K562 (cell line): Measurements from ENCODE around the gene ACRBP. TPM values are rescaled to one million over a fixed set of nuclear protein-coding genes. Genes with fewer than 3 reads are reported as not detected.

Experiments
- ATAC-seq: fragments of 200-7000 bp; cut with Tn5 transposase; 3 replicates; pipeline ENCODE4 v1.9.1; 2020; ENCODE audit warnings: moderate library complexity
- BruUV-seq: library from RNA; stranded (reverse); fragments of 400-500 nt; replicated peaks from 2 replicates; lab custom pipeline; 2021; lab: Mats Ljungman, UMichigan
- CTCF ChIA-PET: fragments of 300-600 bp; formaldehyde crosslinking; extraction: SDS; loops from one replicate; lab custom pipeline; 2021; ENCODE audit warnings: low intra/inter-chr PET ratio; lab: Yijun Ruan, JAX
- POLR2A ChIA-PET: fragments of 300-600, 350-650 bp; sonication (Branson Sonifier 250); formaldehyde crosslinking; extraction: SDS; loops from one replicate; lab custom pipeline; 2021; ENCODE audit warnings: antibody characterized with exemption, inconsistent platforms; lab: Yijun Ruan, JAX
- DNase-seq, 4 experiments: peaks; one replicate each; pipeline versions ENCODE4 v3.0.0 to v3.0.0-alpha.2; 2011 to 2018; ENCODE audit warnings: low spot score in 3 of 4, mixed read lengths in 3 of 4; ENCODE audit errors: extremely low read depth in 1 of 4
- FAIRE-seq: peaks from 2 replicates; lab custom pipeline; 2011; peaks lifted over from hg19 to GRCh38; lab: Jason Lieb, UNC
- H2AFZ ChIP-seq: 2 replicates; pipeline ENCODE4 v1.6.0; 2011; ENCODE audit warnings: low read depth, low read length, control low read depth, inconsistent platforms
- H3K27ac ChIP-seq: fragments of 200-600 bp; 3 replicates; pipeline ENCODE4 v1.8.0; 2011; ENCODE audit warnings: low read depth, mild to moderate bottlenecking, control low read depth, inconsistent platforms, low read length, moderate library complexity, mixed read lengths; ENCODE audit errors: extremely low read depth
- H3K27me3 ChIP-seq, 2 experiments: fragments of 300-600 bp in 1 of 2; 2 replicates in 1 of 2; 3 replicates in 1 of 2; pipeline versions ENCODE4 v1.6.0 to v1.8.0; 2011; ENCODE audit warnings: inconsistent platforms in 2 of 2, low read length in 2 of 2, mild to moderate bottlenecking in 1 of 2, mixed read lengths in 1 of 2, moderate library complexity in 1 of 2; ENCODE audit not compliant: control insufficient read depth in 2 of 2, insufficient read depth in 2 of 2
- H3K36me3 ChIP-seq: fragments of 300-600 bp; 3 replicates; pipeline ENCODE4 v1.8.0; 2011; ENCODE audit warnings: mild to moderate bottlenecking, low read length, inconsistent platforms; ENCODE audit not compliant: control insufficient read depth, insufficient read depth
- H3K4me1 ChIP-seq, 2 experiments: fragments of 200-600 bp in 1 of 2; replicated peaks in 1 of 2; 2 replicates in 1 of 2; 3 replicates in 1 of 2; pipeline versions ENCODE4 v1.5.1 to v1.8.0; 2011; ENCODE audit warnings: inconsistent platforms in 2 of 2, low read length in 2 of 2, mild to moderate bottlenecking in 1 of 2, mixed read lengths in 1 of 2, moderate library complexity in 1 of 2; ENCODE audit not compliant: control insufficient read depth in 2 of 2, insufficient read depth in 2 of 2
- H3K4me2 ChIP-seq: 2 replicates; pipeline ENCODE4 v1.6.1; 2011; ENCODE audit warnings: low read length, control low read depth, inconsistent platforms, mixed read lengths; ENCODE audit not compliant: insufficient read depth
- H3K4me3 ChIP-seq: fragments of 200-600 bp; sonication (generic), shearing (Covaris generic); 2 replicates; pipeline ENCODE4 v1.5.1; 2016; ENCODE audit warnings: control low read depth, inconsistent platforms
- H3K79me2 ChIP-seq: fragments of 200-600 bp; 3 replicates; pipeline ENCODE4 v1.8.0; 2011; ENCODE audit warnings: low read length, inconsistent platforms; ENCODE audit not compliant: control insufficient read depth, insufficient read depth
- H3K9ac ChIP-seq, 2 experiments: 2 replicates each; pipeline versions ENCODE4 v1.6.0 to v1.6.1; 2011; ENCODE audit warnings: low read depth in 2 of 2, low read length in 2 of 2, control low read depth in 1 of 2, inconsistent platforms in 1 of 2, mild to moderate bottlenecking in 1 of 2, mixed read lengths in 1 of 2; ENCODE audit not compliant: insufficient read depth in 1 of 2
- H3K9me1 ChIP-seq: one replicate; pipeline ENCODE4 v1.6.0; 2011; ENCODE audit warnings: inconsistent platforms, mild to moderate bottlenecking, low read length, moderate library complexity; ENCODE audit not compliant: control insufficient read depth, insufficient read depth
- H3K9me3 ChIP-seq: replicated peaks from 2 replicates; pipeline ENCODE4 v1.5.1; 2011; ENCODE audit warnings: low read depth, low read length, inconsistent platforms; ENCODE audit not compliant: control insufficient read depth, insufficient read depth
- H4K20me1 ChIP-seq: replicated peaks from 2 replicates; pipeline ENCODE4 v1.6.1; 2011; ENCODE audit warnings: low read length, inconsistent platforms, mixed read lengths; ENCODE audit not compliant: control insufficient read depth, insufficient read depth
- ATF7 ChIP-seq: fragments of 450-650 bp; IDR thresholded peaks from 2 replicates; pipeline ENCODE4 v1.7.1; 2014; ENCODE audit warnings: mild to moderate bottlenecking, moderate library complexity
- BACH1 ChIP-seq: fragments of 200-800 bp; sonication (Bioruptor generic); IDR thresholded peaks from 2 replicates; pipeline ENCODE4 v1.6.1; 2016; ENCODE audit warnings: missing genetic modification characterization, missing compliant biosample characterization
- BRCA1 ChIP-seq, 2 experiments: fragments of 450-650 bp in 1 of 2; sonication (generic) in 1 of 2; formaldehyde crosslinking in 1 of 2; IDR thresholded peaks; 2 replicates each; pipeline versions ENCODE4 v1.5.0 to v1.6.1; 2017 to 2020; ENCODE audit warnings: mild to moderate bottlenecking in 1 of 2, missing genetic modification reagents in 1 of 2
- EZH2 ChIP-seq: IDR thresholded peaks from 2 replicates; pipeline ENCODE4 v1.6.1; 2012; ENCODE audit warnings: low read depth, mild to moderate bottlenecking, inconsistent platforms, low read length, borderline replicate concordance
- FOXJ3 ChIP-seq: sonication (generic); formaldehyde crosslinking; IDR thresholded peaks from 2 replicates; pipeline ENCODE4 v1.4.0; 2020; ENCODE audit warnings: mild to moderate bottlenecking, missing genetic modification reagents
- HEY1 ChIP-seq: fragments of 250-450 bp; sonication (Bioruptor Pico); IDR thresholded peaks from 2 replicates; pipeline ENCODE4 v1.5.0; 2020; ENCODE audit warnings: mild to moderate bottlenecking, moderate library complexity, borderline replicate concordance
- ILF3 ChIP-seq: fragments of 450-650 bp; IDR thresholded peaks from 2 replicates; pipeline ENCODE4 v1.6.1; 2018; ENCODE audit warnings: antibody characterized with exemption, mild to moderate bottlenecking, moderate library complexity, borderline replicate concordance
- RBM17 ChIP-seq: fragments of 200-400 bp; formaldehyde crosslinking; IDR thresholded peaks from 2 replicates; pipeline ENCODE4 v1.6.1; 2017; ENCODE audit warnings: low read depth, mild to moderate bottlenecking, low read length, borderline replicate concordance
- SIX5 ChIP-seq, 2 experiments: IDR thresholded peaks; 2 replicates each; pipeline ENCODE4 v1.6.1; 2011; ENCODE audit warnings: low read length in 2 of 2, borderline replicate concordance in 1 of 2, low read depth in 1 of 2, mild to moderate bottlenecking in 1 of 2, moderate library complexity in 1 of 2; ENCODE audit not compliant: insufficient read depth in 1 of 2
- SLC30A9 ChIP-seq: fragments of 250-450 bp; sonication (Bioruptor Pico); IDR thresholded peaks from 2 replicates; pipeline ENCODE4 v1.8.0; 2022; ENCODE audit warnings: mild to moderate bottlenecking, moderate library complexity
- VEZF1 ChIP-seq: fragments of 200-800 bp; sonication (Bioruptor generic); IDR thresholded peaks from 2 replicates; pipeline ENCODE4 v1.6.1; 2017; ENCODE audit warnings: missing genetic modification characterization, missing compliant biosample characterization
- ZBTB43 ChIP-seq: sonication (generic); formaldehyde crosslinking; IDR thresholded peaks from 2 replicates; pipeline ENCODE4 v1.8.0; 2023; ENCODE audit warnings: mild to moderate bottlenecking, missing genetic modification reagents
- ZNF143 ChIP-seq: sonication (generic); formaldehyde crosslinking; IDR thresholded peaks from 2 replicates; pipeline ENCODE4 v1.9.0; 2022; ENCODE audit warnings: mild to moderate bottlenecking, missing genetic modification reagents
- ZNF23 ChIP-seq: fragments of 250-450 bp; sonication (Bioruptor Pico); IDR thresholded peaks from 2 replicates; pipeline ENCODE4 v1.4.0; 2020; ENCODE audit warnings: mild to moderate bottlenecking
- ZNF3 ChIP-seq: fragments of 250-450 bp; sonication (Bioruptor Pico); IDR thresholded peaks from 2 replicates; pipeline ENCODE4 v1.5.0; 2021; ENCODE audit warnings: mild to moderate bottlenecking, moderate library complexity
- WGBS: fragments of 100-300 bp; shearing (Covaris generic); methylation state at CpG from one replicate; pipeline ENCODE4 v1.1.6; 2016; ENCODE audit warnings: low coverage, mixed read lengths; ENCODE audit not compliant: insufficient coverage; ENCODE audit errors: missing lambda C conversion rate; 5-methylcytosine and 5-hydroxymethylcytosine counted together
- in situ Hi-C: fragments of 300-500 bp; cut with MboI; formaldehyde crosslinking; loops from 4 replicates; pipeline ENCODE4 v1.15.0; 2018; ENCODE audit warnings: inconsistent platforms, mixed read lengths
- intact Hi-C: fragments of 100-400 bp; cut with micrococcal nuclease; formaldehyde crosslinking; loops from 2 replicates; pipeline ENCODE4 v1.14.2; 2022
- polyA plus RNA-seq, 8 experiments: library from polyadenylated mRNA; depleted of rRNA in 4 of 8; stranded (reverse) in 5 of 8; unstranded in 3 of 8; fragments of >200 nt; fragmentation: Nextera tagmentation in 2 of 8; fragmentation: Illumina TruSeq in 1 of 8; extraction: Ambion mirVana in 2 of 8; extraction: Trizol in 1 of 8; gene quantifications; 2 replicates each; pipeline versions ENCODE4 v1.2.1 to v1.2.3, GENCODE V29; 2011 to 2014; ENCODE audit warnings: inconsistent platforms in 1 of 8, missing spikeins in 1 of 8
- total RNA-seq, 7 experiments: library from RNA; depleted of rRNA in 6 of 7; stranded (reverse); fragments of >200 nt in 6 of 7; fragmentation: Illumina TruSeq in 2 of 7; extraction: Trizol in 2 of 7; gene quantifications; 2 replicates each; pipeline versions ENCODE4 v1.2.1 to v1.2.3, GENCODE V29; 2011 to 2021; ENCODE audit warnings: low replicate concordance in 1 of 7

Gene ACRBP
- total and polyA plus RNA-seq, 9 of the 15 experiments (the other 6 are each of a cell fraction or from before 2014, with no cell fraction given) = 3.1 to 31.8 (median 8.4) TPM

- no TSS peak for BruUV-seq
- FAIRE-seq = no peak
- Histone ChIP-seq H3K27me3 (no peaks in the 10 kb centered on the region), H3K4me1 (no peaks in the 10 kb centered on the region; a peak in 2 of 5 replicates), H3K9me1 (no peaks in the 10 kb centered on the region), H3K36me3 (peaks cover 12% of the 10 kb centered on the region; the same call in 2 of the 3 replicates), H3K4me2 (no peak overlapping the region), H2AFZ (no peak overlapping the region), H3K27ac (no peak overlapping the region), H3K79me2 (no peaks in the 10 kb centered on the region), H3K9me3 (no peaks in the 10 kb centered on the region), H4K20me1 (no peaks in the 10 kb centered on the region), H3K9ac (no peak overlapping the region), H3K4me3 (no peak overlapping the region)
- ChIA-PET POLR2A (interaction anchor here (1.4 kb wide), 1 partner anchor 9 kb away, joined by 3 read pairs; no protein-coding TSS in a partner anchor), CTCF (no interaction called here)
- no peak for ATAC-seq
- DNase-seq = no peak
- 100% methylated on average over 1 of the region's 1 CpG for WGBS
- intact Hi-C loops (no loop called here), in situ Hi-C loops (no loop called here)
- TF ChIP-seq HEY1 (no peak), ZNF3 (no peak), ZNF23 (CRISPR knock-in tag) (no peak), BRCA1 (IDR thresholded peaks at IDR 0.05) (no peak), BRCA1 (CRISPR knock-in tag; IDR thresholded peaks at IDR 0.05) (no peak), EZH2 (no peak), BACH1 (no peak), VEZF1 (no peak), SLC30A9 (CRISPR knock-in tag) (no peak), RBM17 (no peak), ZBTB43 (CRISPR knock-in tag) (no peak), ATF7 (no peak), ZNF143 (no peak), ILF3 (no peak), SIX5 (IDR thresholded peaks at IDR 0.05; ENCODE audit: borderline replicate concordance in 1 of 2, insufficient read depth in 1 of 2, low read depth in 1 of 2, low read length in 2 of 2) (no peak), FOXJ3 (CRISPR knock-in tag) (no peak)
Measured at GRCh38 chr12:6653342-6653741, 6.1 kb upstream of the ACRBP start.
